WI38 (cell line): ENCODE data around the gene ZNF385C.

Source experiments
- H3K4me3 ChIP-seq: 2 replicates; pipeline ENCODE4 v1.5.1; 2011; ENCODE audit warnings: low read depth, mild to moderate bottlenecking, control low read depth, low read length
- TF ChIP-seq, protein P1 (sequence below): IDR thresholded peaks from 2 replicates; pipeline ENCODE4 v1.5.1; 2012; ENCODE audit warnings: low read depth, mild to moderate bottlenecking, control low read depth, low read length

The ZNF385C gene

DNA sequence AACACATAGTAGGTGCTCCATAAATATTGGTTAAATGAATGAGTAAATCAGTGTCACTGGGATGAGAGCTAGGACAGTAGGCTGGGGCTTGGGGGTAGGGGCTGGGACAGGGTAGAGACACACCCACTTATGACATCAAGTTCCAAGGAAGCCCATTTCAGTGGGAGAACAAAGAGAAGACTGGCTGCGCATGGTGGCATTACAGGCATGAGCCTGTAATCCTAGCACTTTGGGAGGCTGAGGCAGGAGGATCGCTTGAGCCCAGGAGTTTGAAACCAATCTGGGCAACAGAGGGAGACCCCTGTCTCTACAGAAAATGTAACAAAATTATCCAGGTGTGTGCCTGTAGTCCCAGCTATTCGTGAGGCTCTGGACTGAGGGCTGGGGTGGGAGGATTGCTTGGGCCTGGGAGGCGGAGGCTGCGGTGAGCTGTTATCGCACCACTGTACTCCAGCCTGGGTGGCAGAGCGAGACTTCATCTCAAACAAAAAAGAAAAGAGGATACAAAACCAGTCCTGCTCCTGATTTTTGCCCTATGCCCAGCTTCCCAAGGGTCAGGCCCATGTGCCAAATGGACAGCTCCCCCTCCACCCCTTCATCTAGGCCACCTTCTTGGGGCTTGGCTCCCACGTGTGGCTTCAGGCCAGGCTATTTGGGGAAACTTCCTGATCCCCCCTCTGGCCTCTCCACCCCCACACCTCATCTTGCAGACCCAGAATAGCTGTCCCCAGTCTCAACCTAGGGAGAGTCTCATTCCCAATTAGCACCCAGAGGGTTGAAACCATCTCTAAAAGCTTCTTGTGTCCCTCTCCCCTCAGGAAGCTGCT lies 7.1 kb downstream of the ZNF385C start:
- H3K4me3 ChIP-seq = no peak overlapping the region
- TF ChIP-seq, protein P1, sequence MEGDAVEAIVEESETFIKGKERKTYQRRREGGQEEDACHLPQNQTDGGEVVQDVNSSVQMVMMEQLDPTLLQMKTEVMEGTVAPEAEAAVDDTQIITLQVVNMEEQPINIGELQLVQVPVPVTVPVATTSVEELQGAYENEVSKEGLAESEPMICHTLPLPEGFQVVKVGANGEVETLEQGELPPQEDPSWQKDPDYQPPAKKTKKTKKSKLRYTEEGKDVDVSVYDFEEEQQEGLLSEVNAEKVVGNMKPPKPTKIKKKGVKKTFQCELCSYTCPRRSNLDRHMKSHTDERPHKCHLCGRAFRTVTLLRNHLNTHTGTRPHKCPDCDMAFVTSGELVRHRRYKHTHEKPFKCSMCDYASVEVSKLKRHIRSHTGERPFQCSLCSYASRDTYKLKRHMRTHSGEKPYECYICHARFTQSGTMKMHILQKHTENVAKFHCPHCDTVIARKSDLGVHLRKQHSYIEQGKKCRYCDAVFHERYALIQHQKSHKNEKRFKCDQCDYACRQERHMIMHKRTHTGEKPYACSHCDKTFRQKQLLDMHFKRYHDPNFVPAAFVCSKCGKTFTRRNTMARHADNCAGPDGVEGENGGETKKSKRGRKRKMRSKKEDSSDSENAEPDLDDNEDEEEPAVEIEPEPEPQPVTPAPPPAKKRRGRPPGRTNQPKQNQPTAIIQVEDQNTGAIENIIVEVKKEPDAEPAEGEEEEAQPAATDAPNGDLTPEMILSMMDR = no peak

DNA sequence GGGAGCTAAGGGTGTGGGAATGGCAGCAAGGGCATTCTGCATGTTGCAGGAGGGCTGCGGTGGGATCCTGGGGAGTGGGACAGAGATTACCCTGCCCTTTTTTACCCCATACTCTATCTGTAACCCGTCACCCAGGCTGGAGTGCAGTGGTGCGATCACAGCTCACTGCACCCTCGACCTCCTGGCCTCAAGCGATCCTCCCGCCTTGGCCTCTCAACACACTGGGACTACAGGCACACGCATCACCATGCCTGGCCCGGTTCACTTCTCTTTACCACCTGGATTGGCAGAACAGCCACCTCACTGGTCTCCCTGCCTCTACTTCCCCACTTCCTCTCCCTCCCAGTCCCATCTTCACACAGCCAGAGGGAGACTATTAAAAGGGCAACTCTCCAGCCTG lies 9.5 kb downstream of the ZNF385C start:
- TF ChIP-seq, protein P1 = no peak
- no peak overlapping the region for H3K4me3 ChIP-seq

DNA sequence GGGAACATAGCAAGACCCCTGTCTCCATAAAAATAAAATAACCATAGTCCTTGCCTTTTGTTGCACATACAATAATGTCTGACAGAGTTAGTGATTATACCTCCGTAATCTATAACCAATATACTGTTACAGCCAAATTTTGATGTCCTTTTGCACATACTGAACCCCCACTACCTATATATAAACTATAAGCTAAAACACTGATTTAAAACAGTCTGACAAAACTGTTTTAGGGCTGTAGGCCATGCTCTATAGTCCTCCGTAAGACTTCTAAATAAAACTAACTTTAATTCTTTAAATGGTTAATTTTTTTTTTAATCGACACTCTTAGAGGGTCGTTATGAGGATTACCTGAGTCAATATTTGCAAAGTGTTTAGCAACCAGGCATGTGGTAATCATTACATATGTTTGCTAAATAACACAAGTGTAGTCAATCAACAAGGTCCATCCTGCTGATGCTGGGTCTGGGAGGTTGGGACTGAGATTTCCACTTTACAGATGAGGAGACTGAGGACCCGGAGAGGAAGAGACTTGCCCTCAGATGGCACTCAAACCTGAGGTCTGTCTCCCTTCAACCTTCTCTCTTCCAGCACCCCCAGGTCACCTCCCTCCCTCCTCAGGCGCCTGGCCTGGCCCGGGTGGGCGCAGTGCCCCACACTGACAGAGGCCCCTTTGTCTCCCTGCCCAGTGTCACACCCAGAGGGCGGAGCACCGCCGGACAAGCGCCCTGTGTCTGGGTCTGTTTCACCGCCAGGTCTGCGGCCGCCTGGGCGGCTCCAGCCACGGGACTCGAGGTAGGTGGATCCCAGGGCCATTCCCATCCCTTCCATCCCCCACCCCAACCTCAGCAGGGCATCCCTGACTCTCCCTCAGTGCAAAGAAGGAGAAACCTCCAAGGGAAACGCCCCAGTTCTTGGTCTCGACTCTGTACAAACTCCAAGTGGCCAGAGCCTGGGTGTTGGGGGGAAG lies 10.3 kb downstream of the ZNF385C start:
- TF ChIP-seq, protein P1 = no peak
- H3K4me3 ChIP-seq = no peak overlapping the region

DNA sequence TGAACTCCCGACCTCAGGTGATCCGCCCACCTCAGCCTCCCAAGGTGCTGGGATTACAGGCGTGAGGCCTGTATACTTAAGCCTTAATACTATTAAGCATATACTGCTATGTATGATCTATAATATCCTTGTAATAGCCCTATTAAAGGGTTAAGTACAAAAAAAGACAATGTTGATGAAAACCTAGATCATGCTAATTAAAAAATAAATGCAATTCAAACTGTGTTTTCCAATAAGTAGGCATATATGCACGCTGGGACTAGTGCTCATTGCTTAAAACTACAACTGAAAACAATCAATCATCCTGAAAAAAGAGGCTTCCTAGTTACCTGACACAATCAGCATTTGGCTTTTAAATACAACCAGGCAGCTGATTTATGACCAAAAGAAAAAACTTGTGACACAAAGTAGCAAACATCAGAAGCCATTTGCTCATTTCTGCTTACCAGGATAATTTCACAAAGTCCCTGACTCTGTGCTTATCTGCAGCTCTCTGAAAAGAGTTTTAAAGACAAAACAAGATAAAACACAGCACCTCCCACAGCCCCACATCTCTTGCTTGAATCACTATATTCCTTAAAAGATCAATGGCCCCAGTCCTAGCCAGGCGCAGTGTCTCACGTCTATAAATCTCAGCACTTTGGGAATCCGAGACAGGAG lies 11.1 kb downstream of the ZNF385C start:
- TF ChIP-seq, protein P1 = no peak
- H3K4me3 ChIP-seq = no peak overlapping the region

DNA sequence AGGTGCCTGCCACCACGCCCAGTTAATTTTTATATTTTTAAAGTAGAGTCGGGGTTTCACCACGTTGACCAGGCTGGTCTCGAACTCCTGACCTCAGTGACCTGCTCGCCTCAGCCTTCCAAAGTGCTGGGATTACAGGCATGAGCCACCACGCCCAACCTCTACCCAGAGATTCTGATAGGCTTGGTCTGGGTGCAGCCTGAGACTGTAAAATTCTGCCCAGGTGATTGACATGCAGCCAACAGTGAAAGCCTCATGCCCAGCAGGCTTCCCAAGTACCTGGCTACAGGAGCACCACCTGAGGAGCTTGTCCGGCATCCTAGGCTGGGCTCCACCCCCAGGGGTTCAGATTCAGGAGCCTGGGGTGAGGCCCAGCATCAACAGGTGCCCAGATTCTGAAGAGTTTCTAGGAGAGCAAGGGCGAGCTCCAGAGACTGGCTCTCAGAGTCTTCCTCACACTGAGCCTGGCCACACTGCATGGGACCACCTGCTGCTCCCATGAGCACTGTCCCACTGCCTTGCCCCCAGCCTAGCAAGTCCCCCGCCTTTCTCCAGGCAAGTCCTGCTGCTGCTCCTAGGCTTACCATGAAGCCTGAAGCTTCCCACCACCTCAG lies 16.6 kb downstream of the ZNF385C start:
- TF ChIP-seq, protein P1 = no peak
- no peak overlapping the region for H3K4me3 ChIP-seq

DNA sequence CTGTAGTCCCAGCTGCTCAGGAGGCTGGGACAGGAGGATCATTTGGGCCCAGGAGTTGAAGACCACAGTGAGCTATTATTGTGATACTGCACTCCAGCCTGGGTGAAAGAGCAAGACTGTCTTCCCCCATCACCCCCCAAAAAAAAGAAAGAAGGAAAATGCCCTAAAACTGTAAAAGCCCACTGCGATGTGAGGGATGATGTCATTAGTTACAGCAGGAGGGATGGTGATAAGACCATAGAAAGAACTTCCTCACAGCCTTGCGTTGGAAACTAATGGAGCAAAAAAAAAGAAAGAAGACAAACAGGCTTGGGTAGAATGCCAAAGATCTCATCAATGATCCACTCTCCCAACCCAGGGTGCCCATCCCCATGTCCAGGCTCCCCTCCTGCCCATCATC lies 18.7 kb downstream of the ZNF385C start:
- TF ChIP-seq, protein P1 = no peak

More for the DNA sequence above, 18.7 kb downstream of the ZNF385C start:
- no peak overlapping the region for H3K4me3 ChIP-seq
